ENCODE data around the gene DHX58.
A peak's percentile ranks its signal among the peaks of the same experiment; 100 is the strongest.

Gene DHX58

GRCh38 chr17:42109086-42109485, 3.4 kb downstream of the DHX58 start:
- no peak for DNase-seq

- DNase-seq, result peak; percentile 80
These were observed 4.6 kb downstream of the DHX58 start for GRCh38 chr17:42107597-42108576.

- no peak for DNase-seq
These were observed 5.4 kb downstream of the DHX58 start for GRCh38 chr17:42107124-42107523.

DNA sequence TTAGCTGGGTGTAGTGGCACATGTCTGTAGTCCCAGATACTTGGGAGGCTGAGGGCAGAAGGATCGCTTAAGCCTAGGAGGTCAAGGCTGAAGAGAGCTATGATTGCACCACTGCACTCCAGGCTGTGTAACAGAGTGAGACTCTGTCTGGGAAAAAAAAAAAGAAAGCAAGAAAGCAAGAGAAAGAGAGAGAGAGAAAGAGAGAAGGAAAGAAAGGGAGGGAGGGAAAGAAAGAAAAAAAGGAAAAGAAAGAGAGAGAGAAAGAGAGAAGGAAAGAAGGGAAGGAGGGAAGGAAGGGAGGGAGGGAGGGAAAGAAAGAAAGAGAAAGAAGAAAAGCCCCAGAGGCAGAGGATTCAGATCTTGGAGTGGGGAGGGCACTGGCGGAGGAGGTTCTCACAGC, 6.5 kb downstream of the DHX58 start:
- no peak for DNase-seq

GRCh38 chr17:42104264-42104663, 8.2 kb downstream of the DHX58 start:
- no peak for DNase-seq

DNA sequence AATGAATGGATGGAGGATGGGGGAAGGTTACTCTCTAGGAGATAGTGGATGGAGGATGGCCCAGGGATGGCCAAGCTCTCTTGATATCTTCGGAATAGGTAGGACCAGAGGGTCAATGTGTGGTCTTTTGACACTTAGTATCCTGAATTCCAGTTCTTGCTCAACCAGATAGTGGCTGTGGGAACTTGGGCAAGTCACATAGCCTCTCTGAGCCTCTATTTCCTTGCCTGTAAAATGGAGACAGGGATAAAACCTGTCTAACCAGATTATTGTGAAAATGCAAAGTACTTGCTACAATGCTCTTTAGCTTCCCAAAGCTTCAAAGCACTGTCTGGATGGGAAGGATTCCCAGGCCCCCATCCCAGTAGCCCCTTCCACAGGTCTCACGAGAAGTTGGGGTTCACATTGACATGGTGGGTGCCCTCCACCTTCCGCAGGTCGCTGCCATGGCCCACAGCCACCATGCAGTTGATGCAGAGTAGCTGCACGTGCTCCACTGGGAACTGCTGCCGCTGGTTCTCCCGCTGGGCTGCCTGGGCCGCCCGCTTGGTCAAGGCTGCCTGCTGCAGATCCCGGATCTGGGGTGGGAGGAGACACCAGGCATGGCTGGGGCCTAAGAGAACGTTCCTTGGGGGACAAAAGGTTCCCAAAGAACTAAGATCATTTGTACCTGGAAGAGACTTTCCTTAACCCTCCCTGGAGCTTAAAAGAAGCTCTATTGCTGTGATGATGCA, 9.1 kb downstream of the DHX58 start:
- DNase-seq, result no peak

DNA sequence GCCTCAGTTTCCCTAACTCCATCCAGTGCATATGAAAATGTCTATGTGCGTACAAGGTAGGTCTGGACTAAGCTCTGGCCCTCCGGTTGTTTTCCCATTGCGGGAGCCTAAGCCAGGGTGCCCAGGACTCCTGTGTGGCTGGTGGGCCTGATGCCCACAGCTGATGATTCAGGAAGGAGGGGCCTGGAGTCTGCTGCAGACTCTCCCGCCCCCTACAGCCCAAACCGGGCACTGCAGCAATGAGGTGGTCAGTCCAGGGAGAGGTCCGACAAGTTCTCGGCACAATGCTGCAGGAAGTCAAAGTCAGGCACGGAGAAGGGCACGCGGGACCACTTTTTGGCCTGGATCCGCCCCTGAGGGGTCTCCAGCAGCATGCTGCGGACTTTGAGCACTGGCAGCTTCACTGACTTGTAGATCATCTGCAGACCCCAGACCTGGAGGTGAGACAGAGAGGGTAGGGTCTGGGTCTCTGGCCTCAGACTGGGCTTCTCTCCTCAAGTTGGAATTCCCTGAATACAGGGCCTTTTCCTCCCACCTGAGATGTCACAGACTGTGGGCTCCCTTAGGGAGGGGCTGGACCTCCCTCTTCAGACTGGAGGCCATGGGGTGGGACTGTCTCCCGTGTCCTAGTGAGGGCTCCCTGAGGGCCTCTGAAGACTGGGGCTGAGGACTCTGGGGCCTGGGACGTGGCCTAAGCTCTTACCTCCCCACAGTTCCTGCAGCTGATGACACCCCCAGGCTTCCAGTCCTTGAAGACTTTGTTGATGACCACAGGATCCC, 10.8 kb downstream of the DHX58 start:
- DNase-seq, result peak; percentile 52

- no peak for DNase-seq
These were observed 13.6 kb downstream of the DHX58 start for GRCh38 chr17:42098730-42099399.

DNA sequence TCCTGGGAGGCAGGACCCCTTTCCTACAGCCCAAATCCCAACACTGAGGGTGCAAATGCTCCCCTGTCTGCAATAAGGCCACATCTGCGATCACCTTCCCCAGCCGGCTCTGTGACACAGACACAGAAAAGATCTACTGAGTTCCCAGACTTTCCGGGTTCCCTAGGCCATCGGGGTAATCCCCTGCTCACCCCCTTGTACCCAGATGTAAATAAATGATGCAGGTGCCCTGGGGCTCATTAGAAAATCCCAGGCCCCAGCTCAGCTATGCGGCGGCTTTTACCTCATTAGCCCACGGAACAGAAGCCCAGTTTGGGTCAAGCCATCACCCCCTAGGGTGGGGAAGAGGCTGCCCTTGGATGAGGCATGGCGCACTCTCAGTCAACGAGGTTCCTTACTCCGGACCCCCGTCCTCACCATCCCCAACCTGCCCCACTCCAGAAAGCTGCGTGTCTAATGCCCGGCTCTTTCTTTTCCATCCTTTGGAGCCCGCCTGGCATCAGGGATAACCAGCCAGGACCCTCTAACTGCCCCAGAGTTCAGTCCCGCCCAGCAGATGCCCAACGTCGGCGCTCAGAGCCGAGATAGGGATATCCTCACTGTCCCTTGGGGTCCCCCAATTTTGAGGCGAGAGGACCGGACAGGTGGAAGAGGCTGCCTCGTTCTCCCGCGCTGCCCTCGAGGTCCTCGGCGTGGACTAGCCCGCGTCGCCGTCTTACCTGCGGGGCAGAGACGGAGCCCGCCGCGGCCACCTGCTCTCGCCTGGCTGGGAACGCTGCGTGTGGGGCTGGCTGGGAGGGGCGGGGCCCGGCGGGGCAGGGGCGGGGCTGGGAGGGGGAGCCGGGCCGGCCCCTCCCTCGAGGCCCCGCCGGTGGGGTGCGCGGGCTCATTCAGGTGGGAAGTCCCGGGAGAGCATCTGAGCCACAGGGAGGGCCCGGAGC, 14.6 kb downstream of the DHX58 start, which contains the start of gene ZNF385C:
ZNF385C (minus strand) TSS at position 783 of the 941 bp plus-strand sequence. CDS start 35,417 bp downstream, outside the sequence.
- DNase-seq, result peak; percentile 17

DNA sequence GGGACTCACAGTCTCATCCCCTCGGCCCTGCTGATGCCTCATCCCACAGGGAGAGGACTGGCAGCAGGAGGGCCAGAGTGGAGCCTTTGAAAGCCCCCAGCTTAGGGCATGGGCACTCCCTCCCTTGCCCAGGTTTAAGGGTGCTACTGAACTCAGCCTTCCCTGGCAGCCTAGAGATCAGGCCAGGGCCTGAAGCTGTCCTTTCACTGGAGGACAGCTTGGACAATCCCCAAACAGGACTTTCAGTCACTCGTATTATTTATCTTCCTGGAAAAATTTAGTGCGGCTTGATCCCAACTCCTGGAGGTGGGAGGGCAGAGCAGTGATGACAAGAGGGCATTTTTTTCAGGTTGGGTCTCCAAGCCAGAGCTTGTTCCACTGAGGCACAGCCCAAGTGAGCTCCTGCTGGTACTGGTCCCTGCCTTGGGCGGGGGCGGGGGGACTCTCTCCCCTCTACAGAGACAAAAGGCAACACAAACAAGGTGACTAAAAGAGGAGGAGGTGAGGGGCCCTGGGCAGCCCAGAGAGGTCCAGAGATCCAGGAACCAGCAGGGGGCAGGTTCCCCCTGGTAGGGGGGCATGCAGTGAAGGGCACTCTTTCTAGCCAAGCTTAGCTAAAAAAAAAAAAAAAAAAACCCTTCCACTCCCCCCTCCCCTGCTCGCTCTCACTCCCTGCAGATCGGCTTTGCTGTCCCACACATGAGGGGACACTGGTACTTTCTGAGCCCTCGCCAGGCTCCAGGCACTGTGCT, 16.0 kb downstream of the DHX58 start:
- DNase-seq, result no peak

DNA sequence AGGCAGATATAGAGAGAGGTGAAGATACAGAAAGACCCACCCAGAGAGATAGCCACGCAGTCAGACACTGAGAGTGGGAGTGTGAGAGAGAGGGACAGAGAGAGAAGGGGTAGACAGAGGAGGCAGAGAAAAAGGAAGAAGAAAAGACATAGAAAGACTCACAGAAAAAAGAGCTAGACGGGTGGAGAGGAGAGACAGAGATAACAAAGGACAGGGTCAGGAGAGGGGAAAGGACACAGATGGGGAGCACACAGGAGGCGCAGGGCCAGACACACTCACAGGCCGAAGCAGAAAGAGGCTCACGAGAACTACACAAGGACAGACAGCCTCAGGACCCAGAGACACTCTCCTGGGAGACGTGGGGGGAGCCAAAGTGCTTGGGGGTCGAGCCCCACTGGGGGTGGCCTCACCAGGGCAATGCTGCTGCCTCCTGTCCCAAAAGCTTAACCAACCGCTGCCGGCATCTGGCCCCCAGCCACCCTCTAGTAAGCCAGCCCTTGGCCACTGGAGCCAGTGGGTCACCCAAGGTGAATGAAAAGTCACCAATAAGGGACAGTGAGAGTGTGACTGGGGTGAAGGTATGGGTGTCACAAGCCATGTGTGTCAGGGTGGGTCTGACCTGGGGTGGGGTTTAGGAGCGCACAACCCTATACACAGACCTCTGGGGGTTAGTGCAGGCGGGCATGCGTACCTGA, 18.0 kb downstream of the DHX58 start:
- DNase-seq, result no peak

GRCh38 chr17:42092939-42093338, 19.6 kb downstream of the DHX58 start:
- no peak for DNase-seq

- no peak for DNase-seq
These were observed 21.3 kb downstream of the DHX58 start for GRCh38 chr17:42090964-42091790.

- no peak for DNase-seq
These were observed 23.8 kb downstream of the DHX58 start for GRCh38 chr17:42088736-42089135.

DNA sequence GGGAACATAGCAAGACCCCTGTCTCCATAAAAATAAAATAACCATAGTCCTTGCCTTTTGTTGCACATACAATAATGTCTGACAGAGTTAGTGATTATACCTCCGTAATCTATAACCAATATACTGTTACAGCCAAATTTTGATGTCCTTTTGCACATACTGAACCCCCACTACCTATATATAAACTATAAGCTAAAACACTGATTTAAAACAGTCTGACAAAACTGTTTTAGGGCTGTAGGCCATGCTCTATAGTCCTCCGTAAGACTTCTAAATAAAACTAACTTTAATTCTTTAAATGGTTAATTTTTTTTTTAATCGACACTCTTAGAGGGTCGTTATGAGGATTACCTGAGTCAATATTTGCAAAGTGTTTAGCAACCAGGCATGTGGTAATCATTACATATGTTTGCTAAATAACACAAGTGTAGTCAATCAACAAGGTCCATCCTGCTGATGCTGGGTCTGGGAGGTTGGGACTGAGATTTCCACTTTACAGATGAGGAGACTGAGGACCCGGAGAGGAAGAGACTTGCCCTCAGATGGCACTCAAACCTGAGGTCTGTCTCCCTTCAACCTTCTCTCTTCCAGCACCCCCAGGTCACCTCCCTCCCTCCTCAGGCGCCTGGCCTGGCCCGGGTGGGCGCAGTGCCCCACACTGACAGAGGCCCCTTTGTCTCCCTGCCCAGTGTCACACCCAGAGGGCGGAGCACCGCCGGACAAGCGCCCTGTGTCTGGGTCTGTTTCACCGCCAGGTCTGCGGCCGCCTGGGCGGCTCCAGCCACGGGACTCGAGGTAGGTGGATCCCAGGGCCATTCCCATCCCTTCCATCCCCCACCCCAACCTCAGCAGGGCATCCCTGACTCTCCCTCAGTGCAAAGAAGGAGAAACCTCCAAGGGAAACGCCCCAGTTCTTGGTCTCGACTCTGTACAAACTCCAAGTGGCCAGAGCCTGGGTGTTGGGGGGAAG, 24.5 kb downstream of the DHX58 start:
- DNase-seq, result no peak

DNA sequence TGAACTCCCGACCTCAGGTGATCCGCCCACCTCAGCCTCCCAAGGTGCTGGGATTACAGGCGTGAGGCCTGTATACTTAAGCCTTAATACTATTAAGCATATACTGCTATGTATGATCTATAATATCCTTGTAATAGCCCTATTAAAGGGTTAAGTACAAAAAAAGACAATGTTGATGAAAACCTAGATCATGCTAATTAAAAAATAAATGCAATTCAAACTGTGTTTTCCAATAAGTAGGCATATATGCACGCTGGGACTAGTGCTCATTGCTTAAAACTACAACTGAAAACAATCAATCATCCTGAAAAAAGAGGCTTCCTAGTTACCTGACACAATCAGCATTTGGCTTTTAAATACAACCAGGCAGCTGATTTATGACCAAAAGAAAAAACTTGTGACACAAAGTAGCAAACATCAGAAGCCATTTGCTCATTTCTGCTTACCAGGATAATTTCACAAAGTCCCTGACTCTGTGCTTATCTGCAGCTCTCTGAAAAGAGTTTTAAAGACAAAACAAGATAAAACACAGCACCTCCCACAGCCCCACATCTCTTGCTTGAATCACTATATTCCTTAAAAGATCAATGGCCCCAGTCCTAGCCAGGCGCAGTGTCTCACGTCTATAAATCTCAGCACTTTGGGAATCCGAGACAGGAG, 25.3 kb downstream of the DHX58 start:
- DNase-seq, result no peak

DNA sequence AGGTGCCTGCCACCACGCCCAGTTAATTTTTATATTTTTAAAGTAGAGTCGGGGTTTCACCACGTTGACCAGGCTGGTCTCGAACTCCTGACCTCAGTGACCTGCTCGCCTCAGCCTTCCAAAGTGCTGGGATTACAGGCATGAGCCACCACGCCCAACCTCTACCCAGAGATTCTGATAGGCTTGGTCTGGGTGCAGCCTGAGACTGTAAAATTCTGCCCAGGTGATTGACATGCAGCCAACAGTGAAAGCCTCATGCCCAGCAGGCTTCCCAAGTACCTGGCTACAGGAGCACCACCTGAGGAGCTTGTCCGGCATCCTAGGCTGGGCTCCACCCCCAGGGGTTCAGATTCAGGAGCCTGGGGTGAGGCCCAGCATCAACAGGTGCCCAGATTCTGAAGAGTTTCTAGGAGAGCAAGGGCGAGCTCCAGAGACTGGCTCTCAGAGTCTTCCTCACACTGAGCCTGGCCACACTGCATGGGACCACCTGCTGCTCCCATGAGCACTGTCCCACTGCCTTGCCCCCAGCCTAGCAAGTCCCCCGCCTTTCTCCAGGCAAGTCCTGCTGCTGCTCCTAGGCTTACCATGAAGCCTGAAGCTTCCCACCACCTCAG, 30.9 kb downstream of the DHX58 start:
- no peak for DNase-seq
